NCI-H2107 treated with DMSO at 0.1 percent for 48 hours (cell line): ENCODE data around the gene MYL7.

ENCODE experiments used
- DNase-seq: peaks from one replicate; lab custom pipeline; 2025; ENCODE audit not compliant: unreplicated experiment; lab: John Stamatoyannopoulos, UW

MYL7 gene

DNA sequence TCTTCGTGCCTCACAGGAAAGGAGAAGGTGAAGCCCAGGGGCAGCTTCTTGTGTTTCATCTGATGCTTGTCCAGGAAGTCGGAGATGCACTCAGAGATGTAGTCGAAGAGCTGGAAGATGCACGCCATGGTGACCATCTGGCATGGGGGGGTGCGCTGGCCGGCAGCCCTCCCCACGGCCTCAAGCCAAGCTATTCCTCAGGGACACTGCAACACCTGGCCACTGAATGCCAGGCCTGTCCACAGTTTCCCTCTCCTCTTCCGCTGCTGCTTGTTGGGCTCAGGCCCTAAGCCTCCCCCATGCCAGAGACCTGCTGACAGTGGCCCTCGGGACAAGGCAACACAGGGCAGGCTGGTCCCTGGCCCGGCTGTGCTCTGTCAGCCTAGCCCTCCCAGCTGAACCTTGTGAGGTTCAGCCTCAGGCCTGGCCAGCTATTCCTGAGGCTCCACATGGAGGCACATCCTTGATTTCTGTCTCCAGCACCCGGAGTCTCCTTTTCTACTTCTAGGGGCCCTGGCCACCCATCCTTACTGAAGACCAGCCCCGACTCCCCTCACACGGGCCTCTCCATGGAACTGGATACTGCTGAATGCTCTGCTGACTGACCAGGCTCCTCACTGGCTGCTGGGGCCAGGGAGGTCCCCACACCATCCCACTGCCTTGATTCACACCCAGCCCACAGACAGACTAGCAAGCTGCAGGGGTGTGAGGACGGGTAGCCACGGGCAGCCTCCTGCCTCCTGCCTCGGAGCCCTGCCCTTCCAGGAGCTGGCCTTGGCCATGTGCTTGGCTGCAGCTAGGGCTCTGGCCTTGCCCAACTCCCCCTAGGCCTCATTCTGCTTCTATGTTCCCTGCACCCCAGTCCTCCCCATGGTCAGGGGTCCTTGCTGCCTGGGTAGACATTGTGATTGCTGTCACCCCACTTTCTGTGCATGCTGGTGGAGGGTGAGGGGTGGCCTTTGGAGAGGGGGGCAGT, 10.1 kb upstream of the MYL7 start:
- no peak for DNase-seq

- DNase-seq = peak; percentile 58
These were observed 9.3 kb upstream of the MYL7 start for GRCh38 chr7:44150466-44150832.

DNA sequence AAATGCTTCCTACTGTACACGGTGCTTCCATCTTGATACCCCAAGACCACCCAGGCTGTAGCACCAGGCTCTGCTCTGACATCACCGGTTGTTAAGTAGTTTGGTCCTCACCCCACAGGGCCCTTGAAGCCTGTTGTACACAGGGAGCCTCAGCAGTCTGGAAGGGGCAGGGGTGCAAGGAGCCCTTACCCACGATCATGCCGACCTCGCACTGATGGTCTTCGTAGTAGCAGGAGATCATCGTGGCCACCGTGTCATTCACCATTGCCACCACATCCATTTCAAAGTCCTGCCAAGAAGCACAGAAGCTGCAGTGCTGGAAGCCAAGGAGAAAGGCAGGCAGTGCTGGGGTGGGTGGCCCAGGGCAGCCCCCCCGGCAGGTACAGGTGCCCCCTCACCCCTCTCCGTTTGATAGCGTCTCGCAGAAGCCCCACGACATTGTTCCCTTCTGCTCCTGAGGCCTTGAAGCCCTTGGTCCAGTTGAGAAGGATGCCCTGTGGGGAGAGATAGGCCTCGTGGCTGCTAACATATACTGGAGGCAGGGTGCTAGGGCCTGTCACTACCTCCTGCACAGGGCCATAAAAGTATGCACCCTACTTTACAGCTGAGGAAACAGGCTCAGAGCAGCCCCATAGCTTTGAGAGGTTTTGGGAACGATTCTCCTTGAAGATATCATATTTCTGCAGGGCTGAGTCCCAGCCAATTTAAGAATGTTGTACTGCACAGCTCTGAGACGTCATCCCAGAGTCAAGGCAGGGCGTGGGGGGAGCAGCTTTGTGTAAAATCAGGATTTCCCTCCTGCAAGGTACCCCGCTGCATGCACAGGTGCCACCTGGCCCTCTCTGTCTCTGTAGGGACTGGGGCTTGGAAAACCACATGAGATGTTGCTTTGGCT, 8.7 kb upstream of the MYL7 start:
- peak; percentile 58 for DNase-seq

DNA sequence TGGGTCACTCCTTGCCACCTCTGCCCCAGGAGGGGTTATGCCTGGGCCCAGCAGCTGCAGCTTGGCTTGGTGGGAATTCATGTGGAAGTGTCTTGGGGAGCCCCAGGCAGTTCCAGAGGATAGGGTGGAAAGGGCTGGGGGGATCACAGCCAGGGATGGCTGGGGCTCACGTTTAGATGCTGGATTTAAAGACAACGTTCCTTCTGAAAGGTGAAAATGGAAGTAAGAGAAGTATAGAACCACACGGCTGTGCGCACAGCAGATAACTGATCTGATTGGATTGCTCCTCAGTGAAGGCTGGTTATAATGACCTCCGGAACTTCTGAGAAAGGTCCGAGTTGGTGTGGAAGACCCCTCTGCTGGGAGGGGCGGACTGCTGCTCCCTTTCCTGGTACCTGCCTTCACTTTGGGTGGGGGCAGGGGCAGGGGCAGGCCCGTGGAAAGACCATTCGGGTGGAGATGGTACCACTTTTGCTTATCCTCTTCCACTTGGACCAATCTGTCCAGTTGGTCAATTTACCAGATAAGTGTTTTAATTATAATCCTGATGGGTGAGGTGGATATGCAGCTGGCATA, 7.9 kb upstream of the MYL7 start:
- no peak for DNase-seq

DNA sequence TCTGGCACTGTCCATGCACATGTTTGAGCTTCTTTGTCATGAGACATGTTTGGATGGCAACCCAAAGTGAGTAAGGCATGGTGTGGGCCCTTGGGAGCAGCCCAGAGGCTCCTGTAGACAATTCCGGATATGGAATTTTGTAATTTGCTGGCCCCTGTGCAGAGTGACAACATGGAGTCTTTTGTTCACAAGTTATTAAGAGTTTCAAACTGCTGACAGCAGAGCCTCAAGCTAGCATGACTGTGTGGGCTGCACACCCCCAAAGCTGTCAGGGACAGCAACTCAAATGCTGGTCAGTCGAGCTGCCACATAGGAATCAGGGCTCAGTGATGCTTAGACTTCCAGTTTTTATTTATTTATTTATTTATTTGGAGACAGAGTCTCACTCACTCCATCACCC, 7.0 kb upstream of the MYL7 start:
- DNase-seq = no peak

DNA sequence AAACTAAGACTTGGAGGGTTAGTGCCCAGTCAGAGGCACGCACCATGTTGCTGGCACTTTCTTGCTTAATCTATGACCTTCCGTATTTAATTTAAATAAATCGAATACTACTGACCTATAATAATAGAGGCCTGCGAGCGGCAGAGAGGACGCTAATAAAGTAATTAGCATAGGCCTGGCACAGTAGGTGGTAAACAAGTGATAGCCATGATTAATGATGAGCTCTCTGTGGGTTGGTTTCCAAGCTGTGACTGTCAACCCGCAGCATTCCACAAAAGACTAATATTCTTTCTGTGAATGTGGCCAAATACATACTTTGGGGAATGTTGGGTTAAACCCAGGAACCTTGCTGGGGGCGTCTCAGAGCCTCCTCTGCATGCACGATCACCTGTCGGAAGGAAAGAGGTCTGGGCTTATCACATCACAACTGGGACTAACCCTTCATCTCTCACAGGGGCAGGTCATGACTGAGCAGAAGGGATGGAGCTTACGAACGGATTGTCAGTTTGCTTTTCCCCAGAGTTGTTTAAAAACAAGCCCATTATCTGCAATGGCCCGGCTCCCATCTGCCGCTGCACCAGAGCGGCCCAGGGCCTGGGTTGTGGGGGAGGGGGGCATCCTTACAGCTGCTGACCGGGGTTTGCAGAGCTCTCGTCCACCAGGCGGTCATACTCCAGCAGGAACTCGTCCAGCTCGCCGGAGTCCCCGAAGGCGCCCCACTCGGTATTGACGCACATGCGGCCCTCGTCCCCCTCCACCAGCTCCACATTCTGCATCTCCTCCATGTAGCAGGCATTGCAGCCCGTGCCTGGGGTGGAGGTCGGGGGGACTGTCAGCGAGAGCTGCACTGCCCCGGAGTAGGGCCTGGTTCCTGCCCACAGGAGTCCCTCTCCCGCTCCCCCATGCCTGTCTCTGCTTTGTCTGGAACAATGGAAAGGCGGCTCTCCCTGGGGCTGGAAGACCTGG, 6.2 kb upstream of the MYL7 start:
- no peak for DNase-seq

DNA sequence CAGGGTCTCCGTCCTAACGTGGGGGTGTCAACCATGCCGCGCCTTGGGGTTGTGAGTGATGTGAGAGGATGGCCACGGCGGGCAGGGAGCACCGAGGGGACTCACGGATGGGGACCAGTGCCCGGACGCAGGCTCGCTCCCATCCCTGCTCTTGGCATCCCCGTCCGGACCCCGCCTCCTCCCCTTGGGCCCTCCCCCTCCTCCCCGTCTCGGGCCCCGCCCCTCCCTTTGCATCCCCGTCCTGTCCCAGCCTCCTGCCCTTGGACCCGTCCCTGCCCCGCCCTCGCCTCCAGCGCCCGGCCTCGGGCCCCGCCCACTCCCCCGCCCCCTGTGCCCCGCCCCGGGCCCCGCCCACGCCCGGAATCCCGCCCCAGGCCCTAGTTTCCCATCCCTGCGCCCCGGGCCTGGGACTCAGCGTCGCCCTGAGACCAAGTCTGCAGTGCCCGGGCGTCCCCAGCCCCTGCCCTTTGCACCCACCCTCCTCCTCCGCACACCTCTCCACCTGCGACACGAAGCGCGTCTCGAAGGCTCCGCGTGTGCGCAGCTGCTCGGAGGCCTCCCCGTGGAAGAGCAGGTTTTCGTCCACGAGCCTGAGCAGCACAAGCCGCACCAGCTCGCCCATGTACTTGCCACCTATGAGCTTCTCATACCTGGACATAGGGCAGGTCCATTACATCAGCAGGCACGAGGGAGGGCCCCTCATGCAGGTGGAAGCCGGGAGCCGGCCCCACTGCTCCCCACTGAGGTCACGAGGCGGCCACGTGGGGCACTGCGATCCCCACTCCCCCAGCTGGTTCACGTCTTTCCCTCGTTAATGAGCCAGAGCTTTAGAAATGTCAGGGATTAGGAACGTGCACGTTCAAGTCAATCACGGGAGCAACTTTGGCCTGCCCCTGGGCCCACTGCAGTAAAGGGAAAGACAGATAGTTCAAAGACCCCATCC, 5.1 kb upstream of the MYL7 start:
- DNase-seq = no peak

DNA sequence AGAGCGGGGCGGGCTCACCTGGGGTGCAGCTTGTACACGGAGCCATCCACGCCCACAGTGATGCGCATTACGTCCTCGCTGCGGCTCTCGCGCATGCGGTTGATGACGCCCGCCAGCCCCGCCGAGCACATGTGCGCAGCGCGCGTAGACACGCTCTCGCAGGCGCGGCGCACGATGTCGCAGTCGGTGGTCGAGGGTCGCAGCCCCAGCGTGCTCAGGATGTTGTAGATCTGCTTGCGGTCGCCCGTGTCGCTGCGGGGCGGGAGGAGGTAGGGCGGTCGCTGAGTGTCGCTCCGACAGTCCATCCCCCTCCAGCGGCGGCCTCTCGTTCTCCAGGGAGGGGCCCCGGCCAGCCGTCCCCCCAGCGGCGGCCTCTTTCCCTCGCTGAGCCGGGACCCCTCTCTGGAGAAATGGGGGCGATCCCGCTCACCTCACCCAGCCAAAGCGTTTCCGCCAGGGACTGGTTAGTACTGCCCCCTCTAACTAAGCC, 4.4 kb upstream of the MYL7 start:
- no peak for DNase-seq

DNA sequence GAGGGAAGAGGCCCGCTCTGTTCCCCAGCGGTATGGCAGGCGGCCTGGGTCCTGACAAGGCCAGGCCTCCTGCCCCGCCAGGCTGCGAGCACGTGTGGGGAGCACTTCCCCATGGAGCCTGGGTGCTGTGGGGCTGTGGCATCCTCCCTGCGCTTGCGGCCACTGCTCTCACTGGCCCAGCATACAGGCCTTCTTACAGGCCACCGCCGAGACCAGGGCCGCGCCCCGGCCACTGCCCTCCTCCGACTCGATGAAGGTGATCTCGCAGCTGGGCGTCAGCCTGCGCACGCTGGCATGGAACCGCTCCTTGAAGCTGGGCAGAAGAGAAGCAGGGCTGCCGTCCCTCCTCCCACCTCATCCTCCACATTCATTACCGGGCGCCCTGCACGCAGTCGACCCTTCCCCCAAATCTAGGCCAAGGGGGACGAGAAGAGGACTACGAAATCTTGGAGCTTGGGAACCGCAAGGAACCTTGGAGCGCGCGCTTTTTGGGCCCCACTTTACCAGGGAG, 3.9 kb upstream of the MYL7 start:
- DNase-seq = no peak

DNA sequence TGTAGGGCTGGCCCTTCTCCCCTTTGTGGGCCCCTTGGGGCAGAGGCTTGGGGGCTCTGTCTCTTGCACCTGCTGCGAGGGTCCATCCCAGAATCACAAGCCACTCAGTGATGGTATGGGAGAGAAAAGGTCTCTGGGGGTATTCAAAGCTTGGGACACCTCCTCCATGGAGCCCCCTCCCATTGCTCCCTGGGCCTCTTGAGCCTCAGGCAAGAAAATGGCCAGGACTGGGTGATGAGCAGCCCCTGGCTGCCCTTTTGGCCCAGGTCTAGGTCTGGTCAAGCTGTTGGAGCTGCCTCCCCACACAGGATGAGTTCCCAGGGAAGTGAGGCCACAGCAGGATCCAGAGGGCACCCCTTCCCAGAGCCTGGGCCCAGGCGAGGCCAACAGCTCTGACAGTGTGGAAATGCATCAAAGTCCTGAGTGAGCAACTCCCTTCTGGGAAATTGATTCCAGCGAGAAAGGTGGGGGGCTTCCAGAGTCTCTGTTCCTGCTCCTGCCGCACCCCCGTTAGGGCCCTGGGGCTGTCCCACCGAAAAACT, 3.4 kb upstream of the MYL7 start:
- DNase-seq = no peak

DNA sequence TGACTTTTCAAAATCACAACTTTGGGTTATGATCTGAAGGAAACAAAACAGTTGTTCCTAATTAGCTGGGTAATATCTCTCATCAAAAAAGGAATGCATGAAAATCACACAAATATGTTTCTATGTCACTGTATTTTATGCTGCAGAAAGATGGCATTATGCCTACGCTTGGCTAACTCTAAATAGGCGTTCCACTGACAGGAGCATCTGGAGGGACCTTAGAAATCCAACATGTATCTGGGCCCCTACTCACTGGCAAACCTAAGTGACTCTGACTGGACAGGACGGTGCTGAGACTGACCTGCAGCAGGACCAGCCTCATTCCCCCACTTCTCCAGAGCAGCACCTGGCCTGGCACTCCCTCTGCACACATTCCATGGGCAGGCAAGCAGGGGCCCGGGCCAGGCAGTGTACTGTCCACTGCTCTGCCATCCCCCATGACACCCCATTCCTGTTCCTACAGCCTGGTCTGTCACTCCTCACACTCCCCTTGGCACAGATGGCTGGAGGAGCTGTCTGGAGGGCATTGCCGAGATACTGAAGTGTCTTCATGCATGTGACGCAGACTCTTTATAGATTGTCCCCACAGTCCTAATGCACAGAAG, 2.6 kb upstream of the MYL7 start:
- DNase-seq = no peak

DNA sequence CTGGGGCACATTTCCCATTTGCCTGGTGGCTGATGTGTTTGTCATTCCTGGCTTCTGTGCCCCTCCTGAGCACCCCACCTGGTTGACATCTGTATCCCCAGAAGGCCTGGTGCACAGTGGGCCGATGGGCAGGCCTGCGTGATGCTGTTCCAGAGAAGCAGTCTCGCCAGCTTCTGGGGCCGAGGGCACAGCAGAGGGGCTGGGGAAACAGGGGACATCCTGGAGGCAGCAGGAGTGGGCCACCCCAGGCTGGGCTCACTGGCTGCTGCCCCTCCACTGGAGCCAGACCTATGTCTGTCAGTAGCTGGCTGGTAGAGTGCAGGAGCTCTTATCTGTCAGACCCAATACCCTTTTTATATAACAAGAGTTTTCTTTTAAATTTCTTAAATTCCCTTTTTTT, 896 bp upstream of the MYL7 start:
- DNase-seq = no peak

GRCh38 chr7:44140341-44140740, 791 bp downstream of the MYL7 start:
- no peak for DNase-seq

GRCh38 chr7:44139311-44140010, 1.7 kb downstream of the MYL7 start:
- no peak for DNase-seq

GRCh38 chr7:44138698-44139097, 2.4 kb downstream of the MYL7 start:
- no peak for DNase-seq

GRCh38 chr7:44136731-44137130, 4.4 kb downstream of the MYL7 start:
- DNase-seq = no peak

GRCh38 chr7:44134943-44135628, 6.0 kb downstream of the MYL7 start:
- DNase-seq = no peak
